EL (cell line): ENCODE measurements around the gene PLA2G3.

Experiments
- DNase-seq: peaks from one replicate; pipeline ENCODE4 v3.0.0-alpha.2; 2016

Gene PLA2G3

DNA sequence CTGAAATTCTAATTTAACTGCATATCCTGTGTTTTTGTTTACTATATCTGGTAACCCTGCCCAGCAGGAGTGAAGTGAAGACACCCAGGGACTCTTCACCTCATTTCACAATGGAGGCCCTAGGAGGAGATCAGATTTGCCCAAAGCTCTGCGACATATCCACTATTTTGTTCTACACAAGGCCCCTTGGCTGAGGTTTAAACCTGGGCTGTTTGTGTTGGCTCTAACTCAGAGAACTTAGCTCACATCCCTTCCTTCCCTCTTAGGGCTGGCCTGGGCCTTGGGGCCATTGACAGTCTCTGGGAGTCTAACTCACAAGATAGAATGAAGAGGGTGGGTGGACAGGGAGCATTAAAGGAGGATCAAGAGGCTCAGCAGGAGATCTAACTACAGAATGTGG is 8.2 kb upstream of the PLA2G3 start:
- DNase-seq: no peak

DNA sequence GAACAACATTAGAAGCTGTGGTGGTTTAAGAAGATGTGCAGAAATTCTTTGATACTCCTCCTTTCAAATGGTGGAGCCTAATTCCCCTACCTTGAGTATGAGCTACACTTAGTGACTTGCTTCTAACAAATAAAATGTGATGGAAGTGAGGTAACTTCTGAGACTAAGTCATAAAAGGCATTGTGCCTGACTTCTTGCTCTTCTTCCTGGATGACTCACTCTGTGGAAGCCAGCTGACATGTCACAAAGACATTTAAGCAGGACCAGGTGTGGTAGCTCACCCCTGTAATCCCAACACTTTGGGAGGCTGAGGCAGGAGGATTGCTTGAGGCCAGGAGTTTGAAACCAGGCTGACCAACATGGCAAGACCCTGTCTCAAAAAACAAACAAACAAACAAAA is 3.9 kb upstream of the PLA2G3 start:
- peak; percentile 37 for DNase-seq

DNA sequence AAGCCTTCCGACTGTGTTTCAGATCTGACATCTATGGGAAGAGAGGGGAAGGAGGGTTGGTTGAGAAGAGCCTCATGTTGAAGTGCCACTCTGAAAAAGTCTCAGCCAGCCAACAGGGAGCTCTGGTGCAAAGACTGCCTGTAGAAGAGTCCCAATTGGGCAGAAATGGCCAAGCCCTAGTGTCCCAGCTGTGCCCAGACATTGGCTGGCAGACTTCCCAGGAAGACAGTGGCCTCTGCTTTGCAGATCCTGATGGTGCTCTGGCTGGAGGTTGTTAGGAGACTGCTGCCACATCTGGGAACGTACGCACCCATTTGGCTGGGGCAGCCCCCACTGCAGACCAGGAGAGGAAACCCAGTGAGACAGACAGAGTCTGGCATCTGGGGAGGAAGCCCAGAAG is 3.2 kb upstream of the PLA2G3 start:
- DNase-seq: no peak

DNA sequence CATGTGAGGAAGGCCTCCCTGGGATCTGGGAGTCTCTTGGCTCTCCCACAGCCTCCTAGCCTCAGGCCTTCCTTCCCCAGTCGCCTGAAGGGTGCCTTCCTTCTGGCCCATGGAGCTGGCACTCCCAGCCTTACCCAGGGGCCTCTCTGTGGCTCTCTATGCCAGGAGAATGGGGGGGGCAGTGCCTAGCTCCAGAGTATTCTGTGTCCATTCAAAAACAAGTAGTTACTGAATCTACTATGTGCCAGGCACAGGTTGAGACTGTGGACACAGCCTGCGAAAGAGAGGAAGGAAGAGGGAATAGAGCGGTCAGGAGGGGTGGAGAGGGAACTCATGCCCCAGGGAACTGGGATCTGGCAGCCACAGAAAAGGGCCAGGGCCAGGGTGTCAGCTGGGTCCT is 2.7 kb upstream of the PLA2G3 start:
- DNase-seq: no peak

DNA sequence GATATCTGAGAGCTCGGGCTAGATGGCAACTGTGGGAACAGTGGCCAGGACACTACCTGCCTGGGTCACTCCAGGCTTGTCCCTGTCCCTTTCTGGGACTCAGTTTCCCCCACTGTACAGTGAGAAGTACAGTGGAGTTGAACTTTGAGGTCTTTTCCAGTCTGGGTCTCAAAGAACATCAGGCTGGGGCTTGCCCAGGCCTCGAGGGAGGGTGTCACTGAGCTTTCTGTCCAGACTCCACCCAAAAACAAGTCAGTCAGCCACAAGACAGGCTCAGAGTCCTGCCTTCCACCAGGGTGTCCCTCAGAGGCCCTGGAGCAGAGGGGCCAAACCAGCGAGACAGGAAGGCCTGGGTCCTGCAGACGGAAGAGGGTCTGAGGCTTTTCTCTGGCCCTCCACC is 2.0 kb upstream of the PLA2G3 start:
- no peak for DNase-seq

DNA sequence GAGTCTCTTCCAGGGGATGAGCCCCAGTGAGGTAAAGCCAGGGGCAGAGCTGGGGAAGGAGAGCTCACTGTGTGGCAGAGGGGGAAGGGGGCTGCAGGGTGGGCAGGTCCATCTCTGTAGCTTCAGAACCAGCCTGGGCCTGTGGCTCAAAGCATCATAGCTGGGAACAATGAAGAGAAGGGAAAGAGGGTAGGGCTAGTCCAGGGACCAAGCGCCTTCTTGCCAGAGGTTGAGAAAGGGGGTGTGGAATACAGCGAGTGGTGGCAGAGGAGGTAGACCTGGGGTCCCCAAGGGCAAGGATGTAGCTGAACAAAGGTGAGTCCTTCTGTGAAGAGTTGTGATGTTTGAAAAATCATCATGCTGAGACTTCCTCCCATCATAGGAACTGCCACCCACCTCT is 1.2 kb upstream of the PLA2G3 start:
- no peak for DNase-seq

DNA sequence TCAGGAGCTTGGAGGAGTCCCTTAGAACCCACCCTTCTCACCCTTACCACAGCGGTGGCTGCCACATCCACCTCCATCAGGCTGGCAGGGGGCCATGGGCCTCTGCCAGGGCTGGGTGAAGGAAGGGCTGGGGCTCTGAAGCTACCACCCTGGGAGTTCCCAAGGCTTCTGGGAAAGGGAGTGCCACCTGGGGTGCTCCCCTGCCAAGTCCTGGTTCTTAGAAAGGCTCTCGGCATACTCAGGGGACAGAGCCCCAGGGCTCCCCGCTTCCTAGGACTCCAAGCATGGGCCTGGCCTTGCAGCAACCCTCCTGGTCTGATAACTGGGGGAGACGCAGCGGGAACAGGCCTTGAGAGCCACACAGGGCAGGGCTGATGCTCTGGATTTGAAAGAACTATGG is 438 bp upstream of the PLA2G3 start:
- DNase-seq: no peak

DNA sequence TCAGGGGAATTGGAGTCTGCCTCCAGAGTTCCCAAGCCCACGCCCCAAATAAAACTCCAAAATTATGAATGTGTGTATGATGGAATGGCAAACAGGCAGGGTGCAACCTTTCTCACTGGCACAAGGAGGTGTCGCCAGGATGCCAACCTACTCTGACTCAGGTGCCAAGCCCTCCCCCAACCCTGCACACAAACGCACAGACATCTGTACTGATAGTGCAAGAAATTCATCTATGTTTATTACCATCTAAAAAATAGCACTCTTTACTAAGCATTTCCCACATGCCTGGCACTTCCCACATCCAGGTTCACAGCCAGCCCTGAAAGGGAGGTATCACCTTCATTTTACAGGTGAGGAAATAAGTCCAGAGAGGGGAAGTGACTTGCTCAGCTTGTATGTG is 1.2 kb downstream of the PLA2G3 start:
- DNase-seq: no peak

DNA sequence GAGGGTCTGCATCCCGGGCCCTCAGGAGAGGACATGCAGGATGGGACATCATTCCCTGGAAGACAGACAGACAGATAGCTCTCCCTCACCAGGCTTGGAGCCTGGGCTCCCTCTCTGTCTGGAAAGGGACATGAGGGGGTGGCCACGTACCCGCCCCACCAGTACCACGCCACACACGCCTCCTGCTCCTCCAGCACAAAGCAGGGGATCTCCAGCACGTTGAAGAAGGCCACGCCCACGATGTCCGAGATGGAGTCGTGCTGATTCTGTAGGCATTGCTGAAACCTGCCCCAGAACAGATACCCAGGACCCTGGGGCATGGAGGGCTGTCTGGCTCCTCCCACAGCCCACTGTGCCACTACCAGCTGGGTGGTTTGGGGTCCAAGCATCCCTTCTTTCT is 2.2 kb downstream of the PLA2G3 start:
- no peak for DNase-seq

DNA sequence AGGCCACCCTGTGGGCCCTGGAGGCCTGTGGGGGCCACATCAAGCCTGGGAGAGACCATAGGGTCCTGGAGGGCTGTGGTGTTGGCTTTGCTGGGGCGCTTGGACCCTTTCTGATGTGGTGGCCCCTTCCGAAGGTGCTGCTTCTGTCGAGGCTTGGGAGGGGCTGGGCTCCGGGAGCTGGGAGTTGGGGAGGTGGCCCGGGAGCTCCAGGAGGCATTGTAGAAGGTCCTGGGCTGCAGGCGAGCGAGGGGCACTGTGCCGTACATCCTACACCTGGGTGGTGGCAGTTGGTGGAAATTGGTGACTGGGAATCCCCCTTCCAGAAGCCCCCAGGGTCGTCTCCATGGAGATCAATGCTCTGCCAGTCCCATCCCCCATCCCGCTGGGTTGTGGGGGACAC is 2.6 kb downstream of the PLA2G3 start:
- DNase-seq: no peak

DNA sequence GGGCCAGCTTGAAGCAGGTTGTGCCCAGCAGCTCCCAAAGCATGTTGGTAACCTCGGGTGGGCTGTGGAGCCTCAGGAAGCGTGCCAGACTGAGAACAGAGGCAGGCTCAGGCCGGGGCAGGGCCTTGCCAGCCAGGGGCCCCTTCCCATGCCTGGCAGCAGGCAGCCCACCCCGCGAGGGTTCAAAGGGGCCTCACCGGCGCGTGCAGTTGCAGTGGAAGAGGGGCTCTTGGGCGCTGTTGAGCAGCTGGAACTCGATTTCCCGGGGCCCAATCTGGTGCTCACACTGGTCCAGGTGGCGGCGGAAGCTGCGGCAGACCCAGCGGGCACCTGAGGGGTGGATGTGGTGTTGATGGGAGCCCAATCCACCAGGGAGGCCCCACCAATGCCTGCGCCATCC is 3.6 kb downstream of the PLA2G3 start:
- DNase-seq: no peak

DNA sequence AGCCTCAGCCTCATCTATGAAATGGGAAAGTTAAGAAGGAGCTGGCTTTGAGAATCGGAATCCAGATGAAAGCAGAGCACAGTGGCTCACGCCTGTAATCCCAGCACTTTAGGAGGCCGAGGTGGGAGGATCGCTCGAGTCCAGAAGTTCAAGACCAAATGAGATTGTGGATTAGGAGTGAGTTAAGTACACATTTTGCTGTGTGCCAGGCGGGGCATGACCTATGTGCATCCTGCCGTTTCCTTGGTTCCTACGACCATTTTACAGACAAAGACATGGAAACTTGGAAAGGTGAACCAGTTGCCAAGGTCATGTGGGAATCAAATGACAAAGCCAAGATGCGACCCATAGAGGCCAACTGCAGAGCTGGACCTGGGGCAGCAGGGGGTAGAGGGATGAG is 4.2 kb downstream of the PLA2G3 start:
- no peak for DNase-seq

DNA sequence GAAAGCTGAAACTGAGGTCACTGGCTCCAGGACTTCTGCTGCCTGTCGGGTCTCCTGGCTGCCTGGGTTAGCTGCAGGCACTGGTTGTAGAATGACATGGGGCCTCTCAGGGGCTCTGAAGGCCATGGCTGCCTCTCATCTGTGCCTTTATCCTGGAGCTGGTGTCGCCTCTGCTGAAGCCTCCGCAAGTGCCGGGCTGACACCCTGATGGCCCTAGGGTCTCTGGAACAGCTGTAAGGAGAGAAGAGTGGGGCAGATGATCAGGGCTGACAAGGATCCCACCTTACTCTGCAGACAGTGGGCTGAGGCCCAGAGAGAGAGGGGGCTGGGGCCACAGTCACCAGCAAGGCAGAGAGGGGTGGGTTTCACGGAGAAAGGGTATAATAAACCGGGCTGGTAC is 4.6 kb downstream of the PLA2G3 start:
- DNase-seq: no peak

DNA sequence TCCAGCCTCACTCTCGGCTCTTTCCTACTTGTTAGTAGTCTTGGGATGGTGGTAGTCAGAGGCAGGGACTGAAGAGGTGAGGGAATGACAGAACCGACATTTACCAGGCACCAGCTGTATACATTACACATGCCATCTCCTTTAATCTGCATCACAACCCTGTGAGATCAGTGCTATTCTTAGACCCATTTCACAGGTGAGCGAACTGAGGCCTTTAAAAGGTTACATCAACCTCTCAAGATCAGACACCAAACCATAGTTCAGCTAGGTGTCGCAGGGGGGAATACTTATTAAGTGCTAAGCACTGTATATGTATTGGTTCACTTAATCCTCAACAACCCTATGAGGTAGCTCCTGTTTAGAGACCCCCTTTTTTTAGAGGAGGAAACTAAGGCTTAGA is 5.6 kb downstream of the PLA2G3 start:
- DNase-seq: no peak

DNA sequence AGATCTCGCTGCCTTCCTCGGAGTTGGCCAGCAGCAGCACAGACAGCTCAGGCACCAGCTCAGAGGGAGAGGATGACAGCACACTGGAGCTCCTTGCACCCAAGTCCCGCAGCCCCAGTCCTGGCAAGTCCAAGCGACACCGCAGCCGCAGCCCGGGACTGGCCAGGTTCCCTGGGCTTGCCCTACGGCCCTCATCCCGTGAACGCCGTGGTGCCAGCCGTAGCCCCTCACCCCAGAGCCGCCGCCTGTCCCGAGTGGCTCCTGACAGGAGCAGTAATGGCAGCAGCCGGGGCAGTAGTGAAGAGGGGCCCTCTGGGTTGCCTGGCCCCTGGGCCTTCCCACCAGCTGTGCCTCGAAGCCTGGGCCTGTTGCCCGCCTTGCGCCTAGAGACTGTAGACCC is 6.4 kb downstream of the PLA2G3 start:
- DNase-seq: no peak

DNA sequence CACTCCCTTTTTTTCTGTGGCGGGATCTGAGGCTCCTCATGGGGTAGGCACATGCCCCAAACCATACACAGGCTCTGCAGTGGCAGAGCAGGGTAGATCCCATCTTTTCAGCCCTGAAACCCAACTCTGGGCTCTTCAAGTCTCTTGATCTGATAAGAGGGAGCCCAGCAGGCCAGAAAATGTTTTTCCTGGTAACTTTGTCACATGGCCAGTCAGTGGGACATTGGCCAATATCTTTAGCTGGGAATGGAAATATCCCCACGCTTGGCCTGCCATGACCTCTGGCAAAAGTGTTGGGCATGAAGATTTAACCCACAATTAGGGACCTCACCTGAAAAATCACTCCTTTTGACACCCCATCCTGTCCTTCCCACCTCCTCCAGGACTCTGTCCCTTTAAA is 9.4 kb downstream of the PLA2G3 start:
- no peak for DNase-seq

DNA sequence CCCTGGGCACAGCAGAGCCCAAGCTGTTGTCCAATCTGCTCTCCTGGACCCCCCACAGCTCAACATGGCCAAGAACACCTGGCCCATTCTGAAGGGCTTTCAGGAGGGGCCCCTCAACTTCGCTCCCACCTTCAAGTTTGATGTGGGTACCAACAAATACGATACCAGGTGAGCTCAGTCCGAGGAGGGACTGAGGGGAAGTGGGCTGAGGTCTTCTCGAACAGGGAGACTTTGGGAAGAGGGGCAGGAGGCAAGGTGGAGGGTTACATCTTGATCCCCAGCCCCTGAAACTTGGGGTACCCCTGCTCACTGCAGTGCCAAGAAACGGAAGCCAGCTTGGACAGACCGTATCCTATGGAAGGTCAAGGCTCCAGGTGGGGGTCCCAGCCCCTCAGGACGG is 12.2 kb downstream of the PLA2G3 start:
- no peak for DNase-seq

DNA sequence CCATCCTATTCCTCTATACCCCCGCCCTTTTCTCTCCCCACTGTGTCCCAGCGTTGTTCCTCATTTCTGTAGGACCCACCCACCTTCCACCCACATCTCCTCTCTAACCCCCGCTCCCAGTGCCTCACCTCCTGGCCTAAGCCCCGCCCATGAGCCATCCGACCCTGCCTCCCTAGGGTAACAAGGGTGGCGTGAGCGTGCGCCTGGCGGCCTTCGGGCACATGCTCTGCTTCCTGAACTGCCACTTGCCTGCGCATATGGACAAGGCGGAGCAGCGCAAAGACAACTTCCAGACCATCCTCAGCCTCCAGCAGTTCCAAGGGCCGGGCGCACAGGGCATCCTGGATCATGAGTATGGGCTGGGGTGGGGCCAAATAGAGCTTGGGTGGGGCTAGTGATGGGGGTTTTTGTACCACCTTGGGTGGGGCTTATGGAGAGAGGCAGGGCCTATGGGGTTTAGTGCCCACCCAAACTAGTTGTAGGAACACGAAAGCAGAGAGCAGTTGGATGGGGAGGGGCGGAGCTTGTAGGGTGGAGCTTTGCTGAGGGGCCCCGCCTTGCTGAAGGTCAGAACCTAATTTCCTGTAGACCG is 13.0 kb downstream of the PLA2G3 start:
- no peak for DNase-seq

DNA sequence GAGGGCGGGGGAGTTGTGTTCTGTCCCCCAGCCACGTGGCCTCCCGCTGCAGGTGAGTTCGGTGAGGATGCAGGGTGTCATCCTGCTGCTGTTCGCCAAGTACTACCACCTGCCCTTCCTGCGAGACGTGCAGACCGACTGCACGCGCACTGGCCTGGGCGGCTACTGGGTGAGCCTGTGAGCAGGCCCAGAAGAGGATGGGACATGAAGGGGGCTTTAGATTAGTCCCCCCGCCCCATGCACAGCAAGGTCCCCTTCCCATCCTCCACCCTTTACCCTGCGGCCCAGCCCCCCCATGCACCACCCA is 13.5 kb downstream of the PLA2G3 start:
- no peak for DNase-seq

DNA sequence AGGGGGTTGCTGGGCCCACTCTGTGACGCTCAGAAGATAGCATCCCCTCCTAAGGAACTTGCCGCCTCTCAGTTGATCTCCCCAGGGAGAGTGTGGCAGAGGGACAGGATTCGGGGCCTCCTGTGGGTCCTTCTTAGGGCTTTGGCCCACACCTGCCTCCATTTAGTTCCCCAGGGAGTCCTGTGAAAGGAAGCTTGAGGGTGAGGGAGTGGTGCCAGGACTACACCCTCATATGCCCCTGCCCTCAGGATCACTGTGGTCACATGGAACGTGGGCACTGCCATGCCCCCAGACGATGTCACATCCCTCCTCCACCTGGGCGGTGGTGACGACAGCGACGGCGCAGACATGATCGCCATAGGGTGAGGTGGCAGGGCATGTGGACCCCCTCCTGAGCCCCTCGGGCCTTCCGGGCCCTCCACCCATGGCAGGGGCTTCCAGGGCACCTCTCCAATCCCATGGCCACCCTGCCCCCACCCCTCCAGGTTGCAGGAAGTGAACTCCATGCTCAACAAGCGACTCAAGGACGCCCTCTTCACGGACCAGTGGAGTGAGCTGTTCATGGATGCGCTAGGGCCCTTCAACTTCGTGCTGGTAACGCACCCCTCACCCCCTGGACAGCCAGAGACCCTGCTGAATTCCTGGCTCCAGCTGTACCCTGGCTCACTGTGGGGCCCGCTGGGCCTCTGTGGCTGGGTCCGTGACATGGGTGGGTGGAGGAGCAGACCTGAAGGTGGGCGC is 14.0 kb downstream of the PLA2G3 start:
- no peak for DNase-seq

DNA sequence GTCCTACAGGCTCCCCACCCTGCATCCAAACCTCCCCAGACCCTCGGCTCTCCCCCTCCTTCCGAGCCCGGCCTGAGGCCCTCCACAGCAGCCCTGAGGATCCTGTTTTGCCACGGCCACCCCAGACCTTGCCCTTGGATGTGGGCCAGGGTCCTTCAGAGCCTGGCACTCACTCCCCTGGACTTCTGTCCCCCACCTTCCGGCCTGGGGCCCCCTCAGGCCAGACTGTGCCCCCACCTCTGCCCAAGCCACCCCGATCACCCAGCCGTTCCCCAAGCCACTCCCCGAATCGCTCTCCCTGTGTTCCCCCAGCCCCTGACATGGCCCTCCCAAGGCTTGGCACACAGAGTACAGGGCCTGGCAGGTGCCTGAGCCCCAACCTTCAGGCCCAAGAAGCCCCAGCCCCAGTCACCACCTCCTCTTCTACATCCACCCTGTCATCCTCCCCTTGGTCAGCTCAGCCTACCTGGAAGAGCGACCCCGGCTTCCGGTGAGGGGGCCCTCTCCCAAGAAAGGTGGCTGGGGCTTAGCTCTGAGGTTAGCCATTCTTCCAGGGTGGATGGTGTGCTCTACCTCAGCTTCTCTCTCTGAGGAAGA is 14.7 kb downstream of the PLA2G3 start:
- DNase-seq: no peak

DNA sequence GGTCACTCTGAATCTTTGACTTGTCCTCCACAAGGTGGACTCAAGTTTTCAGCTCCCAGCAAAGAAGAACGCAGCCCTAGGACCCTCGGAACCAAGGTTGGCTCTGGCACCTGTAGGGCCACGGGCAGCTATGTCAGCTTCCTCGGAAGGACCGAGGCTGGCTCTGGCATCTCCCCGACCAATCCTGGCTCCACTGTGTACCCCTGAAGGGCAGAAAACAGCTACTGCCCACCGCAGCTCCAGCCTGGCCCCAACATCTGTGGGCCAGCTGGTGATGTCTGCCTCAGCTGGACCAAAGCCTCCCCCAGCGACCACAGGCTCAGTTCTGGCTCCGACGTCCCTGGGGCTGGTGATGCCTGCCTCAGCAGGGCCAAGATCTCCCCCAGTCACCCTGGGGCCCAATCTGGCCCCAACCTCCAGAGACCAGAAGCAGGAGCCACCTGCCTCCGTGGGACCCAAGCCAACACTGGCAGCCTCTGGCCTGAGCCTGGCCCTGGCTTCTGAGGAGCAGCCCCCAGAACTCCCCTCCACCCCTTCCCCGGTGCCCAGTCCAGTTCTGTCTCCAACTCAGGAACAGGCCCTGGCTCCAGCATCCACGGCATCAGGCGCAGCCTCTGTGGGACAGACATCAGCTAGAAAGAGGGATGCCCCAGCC is 15.4 kb downstream of the PLA2G3 start:
- DNase-seq: no peak

DNA sequence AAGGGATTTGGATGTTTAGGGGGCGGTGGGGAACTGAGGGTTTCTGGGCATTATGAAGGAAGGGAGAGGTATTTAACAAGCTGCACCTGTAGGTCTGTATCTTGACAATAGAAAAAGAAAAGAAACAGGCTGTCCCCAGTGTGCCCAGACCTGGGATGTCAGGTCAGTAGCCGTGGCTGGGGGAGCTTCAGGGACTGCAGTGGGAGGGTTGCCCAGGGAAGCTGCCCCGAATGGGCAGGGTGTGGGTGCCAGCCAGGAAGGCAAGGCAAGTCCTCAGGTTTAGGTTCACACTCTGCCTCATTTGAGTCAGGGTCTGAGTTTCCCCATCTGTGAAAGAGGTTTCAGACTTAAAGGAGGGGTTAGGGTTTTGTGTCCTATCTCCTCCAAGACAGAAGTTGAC is 16.0 kb downstream of the PLA2G3 start:
- no peak for DNase-seq

DNA sequence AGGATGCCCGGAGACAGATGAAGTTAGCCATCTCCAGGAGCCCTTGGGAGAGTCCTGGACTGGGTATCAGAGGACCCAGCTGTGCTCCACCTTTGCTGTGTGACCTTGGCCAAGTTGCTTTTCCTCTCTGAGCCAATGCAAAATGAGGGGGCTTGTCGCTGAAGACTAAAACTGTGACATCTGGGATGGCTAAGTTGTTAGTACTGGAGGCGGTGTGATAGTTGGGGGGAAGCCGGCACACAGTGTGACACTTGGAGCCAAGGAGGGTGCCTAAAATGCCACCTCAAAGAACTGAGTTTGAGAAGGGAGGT is 17.1 kb downstream of the PLA2G3 start:
- no peak for DNase-seq
